Endothelial cell of umbilical vein (primary cell): ENCODE measurements around the gene NAXD. TPM values are rescaled to one million over a fixed set of nuclear protein-coding genes. Genes with fewer than 3 reads are reported as not detected.

Experiments
- BruUV-seq: library from RNA; stranded (reverse); fragments of 400-500 nt; replicated peaks from 2 replicates; lab custom pipeline; 2021; lab: Mats Ljungman, UMichigan
- CTCF ChIA-PET: fragments of 300-600, 350-600 bp; sonication (Branson Sonifier 250); formaldehyde crosslinking; loops from one replicate; lab custom pipeline; 2021; ENCODE audit warnings: antibody characterized with exemption, inconsistent platforms; lab: Charles Lee
- POLR2A ChIA-PET: fragments of 300-600, 350-600 bp; sonication (Branson Sonifier 250); formaldehyde crosslinking; loops from one replicate; lab custom pipeline; 2021; ENCODE audit warnings: antibody characterized with exemption, inconsistent platforms; lab: Charles Lee
- DNase-seq: peaks from one replicate; pipeline ENCODE4 v3.0.0-alpha.2; 2011; ENCODE audit warnings: low read depth, low spot score
- FAIRE-seq: peaks from 2 replicates; lab custom pipeline; 2011; peaks lifted over from hg19 to GRCh38; lab: Jason Lieb, UNC
- H2AFZ ChIP-seq: 2 replicates; pipeline ENCODE4 v1.6.0; 2012; ENCODE audit warnings: low read depth, low read length, control low read depth, inconsistent platforms
- H3K27ac ChIP-seq: 2 replicates; pipeline ENCODE4 v1.5.1; 2011; ENCODE audit warnings: low read depth, mild to moderate bottlenecking, control low read depth, low read length, moderate library complexity; ENCODE audit not compliant: insufficient read depth
- H3K27me3 ChIP-seq, 2 experiments: 2 replicates each; pipeline versions ENCODE4 v1.6.0 to v1.6.1; 2011; ENCODE audit warnings: low read length in 2 of 2, mixed read lengths in 1 of 2; ENCODE audit not compliant: control insufficient read depth in 2 of 2, insufficient read depth in 2 of 2
- H3K36me3 ChIP-seq, 2 experiments: 2 replicates in 1 of 2; 3 replicates in 1 of 2; pipeline ENCODE4 v1.5.1; 2011; ENCODE audit warnings: low read length in 2 of 2, mild to moderate bottlenecking in 1 of 2, moderate library complexity in 1 of 2; ENCODE audit not compliant: control insufficient read depth in 2 of 2, insufficient read depth in 2 of 2; ENCODE audit errors: extremely low read depth in 1 of 2
- H3K4me1 ChIP-seq: 3 replicates; pipeline ENCODE4 v1.5.1; 2011; ENCODE audit warnings: mild to moderate bottlenecking, low read length; ENCODE audit not compliant: control insufficient read depth, insufficient read depth; ENCODE audit errors: extremely low read depth
- H3K4me2 ChIP-seq: 2 replicates; pipeline ENCODE4 v1.6.1; 2011; ENCODE audit warnings: low read length, control low read depth, mixed read lengths; ENCODE audit not compliant: insufficient read depth
- H3K4me3 ChIP-seq, 3 experiments: fragments of 200-600 bp in 1 of 3; sonication (generic), shearing (Covaris generic) in 1 of 3; replicated peaks in 1 of 3; 2 replicates each; pipeline ENCODE4 v1.5.1; 2011 to 2016; ENCODE audit warnings: control low read depth in 3 of 3, low read length in 3 of 3, mild to moderate bottlenecking in 2 of 3, inconsistent platforms in 1 of 3, low read depth in 1 of 3, moderate library complexity in 1 of 3; ENCODE audit not compliant: insufficient read depth in 1 of 3
- H3K79me2 ChIP-seq: 2 replicates; pipeline ENCODE4 v1.6.0; 2012; ENCODE audit warnings: low read length, inconsistent platforms; ENCODE audit not compliant: control insufficient read depth, insufficient read depth
- H3K9ac ChIP-seq: replicated peaks from 2 replicates; pipeline ENCODE3; 2011; ENCODE audit warnings: low read length, control low read depth; ENCODE audit not compliant: insufficient read depth; ENCODE audit errors: extremely low read depth
- H3K9me1 ChIP-seq: replicated peaks from 3 replicates; pipeline ENCODE4 v1.6.0; 2011; ENCODE audit warnings: mild to moderate bottlenecking, low read length; ENCODE audit not compliant: control insufficient read depth, insufficient read depth; ENCODE audit errors: extremely low read depth
- H3K9me3 ChIP-seq: replicated peaks from 2 replicates; pipeline ENCODE4 v1.5.1; 2012; ENCODE audit warnings: low read length, inconsistent platforms; ENCODE audit not compliant: control insufficient read depth, insufficient read depth
- H4K20me1 ChIP-seq: replicated peaks from 2 replicates; pipeline ENCODE3; 2011; ENCODE audit warnings: mild to moderate bottlenecking, low read length; ENCODE audit not compliant: control insufficient read depth, insufficient read depth; ENCODE audit errors: extremely low read depth
- EZH2 ChIP-seq: IDR thresholded peaks from 2 replicates; pipeline ENCODE4 v1.6.1; 2012; ENCODE audit warnings: borderline replicate concordance, low read depth, mild to moderate bottlenecking, moderate library complexity, low read length, inconsistent platforms; ENCODE audit not compliant: severe bottlenecking
- FOS ChIP-seq: IDR thresholded peaks from 2 replicates; pipeline ENCODE4 v1.6.1; 2011; ENCODE audit warnings: mild to moderate bottlenecking, low read length, moderate library complexity, borderline replicate concordance; ENCODE audit not compliant: insufficient read depth
- GATA2 ChIP-seq: IDR thresholded peaks from 2 replicates; pipeline ENCODE4 v1.7.0; 2011; ENCODE audit warnings: low read depth, mild to moderate bottlenecking, moderate library complexity, mixed read lengths, low read length; ENCODE audit not compliant: insufficient read length, insufficient read depth
- JUN ChIP-seq: IDR thresholded peaks from 2 replicates; pipeline ENCODE4 v1.6.1; 2011; ENCODE audit warnings: borderline replicate concordance, low read depth; ENCODE audit not compliant: insufficient read length, insufficient read depth
- MYC ChIP-seq: IDR thresholded peaks from one replicate; pipeline ENCODE4 v1.6.1; 2011; ENCODE audit warnings: mild to moderate bottlenecking, low read depth, low read length
- POLR2A ChIP-seq: IDR thresholded peaks from 2 replicates; pipeline ENCODE4 v1.6.1; 2012; ENCODE audit warnings: low read depth, mild to moderate bottlenecking, control low read depth, low read length
- POLR2AphosphoS5 ChIP-seq: IDR thresholded peaks from 2 replicates; pipeline ENCODE4 v1.6.1; 2012; ENCODE audit warnings: low read depth, mild to moderate bottlenecking, control low read depth, low read length, moderate library complexity; ENCODE audit not compliant: insufficient read depth
- dilution Hi-C: fragments of 300-500 bp; cut with MboI; formaldehyde crosslinking; loops from one replicate; pipeline ENCODE4 v1.15.0; 2019; ENCODE audit warnings: low sequenced_read_pairs; ENCODE audit not compliant: extremely low pct_ligation_motif_present
- intact Hi-C: fragments of 100-400 bp; cut with micrococcal nuclease; formaldehyde crosslinking; loops from one replicate; pipeline ENCODE4 v1.10.0; 2022
- polyA plus RNA-seq, 4 experiments: library from polyadenylated mRNA; depleted of rRNA in 3 of 4; stranded (reverse) in 3 of 4; unstranded in 1 of 4; fragments of >200 nt; gene quantifications; 2 replicates each; pipeline versions ENCODE4 v1.2.1 to v1.2.3, GENCODE V29; 2011 to 2012; ENCODE audit warnings: missing spikeins in 1 of 4
- total RNA-seq: library from RNA; stranded (reverse); gene quantifications from 2 replicates; pipeline ENCODE4 v1.2.3, GENCODE V29; 2021
- TF ChIP-seq, protein P1 (sequence below): IDR thresholded peaks from 2 replicates; pipeline ENCODE4 v1.6.1; 2011; ENCODE audit not compliant: insufficient read depth, insufficient read length

NAXD gene
- total and polyA plus RNA-seq, 2 donors (not counting 3 experiments of a cell fraction or from before 2014, with no cell fraction given): 19.9 to 42.9 TPM

DNA sequence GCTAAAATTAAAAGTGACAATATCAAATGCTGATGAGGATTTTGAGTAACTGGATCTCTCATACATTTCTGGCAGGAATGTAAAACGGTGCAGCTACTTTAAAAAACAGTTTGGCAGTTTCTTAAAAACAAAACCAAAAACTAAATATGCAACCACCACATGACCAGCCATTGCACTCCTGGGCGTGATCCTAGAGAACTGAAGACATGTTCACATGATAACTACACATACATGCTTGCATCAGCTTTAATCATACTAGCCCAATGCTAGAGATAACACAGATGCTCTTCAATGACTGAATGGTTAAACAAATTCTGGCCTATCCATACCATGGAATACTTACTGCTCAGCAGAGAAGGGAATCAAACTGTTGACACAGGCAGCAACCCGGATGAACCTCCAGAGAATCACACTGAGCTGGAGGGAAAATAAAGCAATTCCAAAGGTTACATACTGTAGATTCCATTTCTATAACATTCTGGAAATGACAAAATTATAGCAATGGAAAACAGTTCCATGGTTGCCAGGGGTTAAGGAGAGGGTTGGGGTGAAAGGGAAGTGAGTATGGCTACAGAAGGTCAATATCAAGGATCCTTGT is 25.5 kb upstream of the NAXD start:
- H3K27ac ChIP-seq: no peak overlapping the region
- no peak for FAIRE-seq
- dilution Hi-C loops: no loop called here
- H3K4me2 ChIP-seq: no peak overlapping the region
- H3K36me3 ChIP-seq: no peaks in the 10 kb centered on the region
- H3K4me1 ChIP-seq: no peaks in the 10 kb centered on the region
- no peaks in the 10 kb centered on the region for H3K79me2 ChIP-seq
- H3K27me3 ChIP-seq: peaks cover 4 to 10% of the 10 kb centered on the region in 2 experiments
- no peak overlapping the region for H3K4me3 ChIP-seq
- H3K9ac ChIP-seq: no peak overlapping the region
- BruUV-seq: no TSS peak
- no peaks in the 10 kb centered on the region for H3K9me3 ChIP-seq
- TF ChIP-seq FOS (no peak), POLR2A (no peak), EZH2 (no peak), JUN (no peak), MYC (no peak), GATA2 (no peak), POLR2AphosphoS5 (no peak)
- TF ChIP-seq, protein P1, sequence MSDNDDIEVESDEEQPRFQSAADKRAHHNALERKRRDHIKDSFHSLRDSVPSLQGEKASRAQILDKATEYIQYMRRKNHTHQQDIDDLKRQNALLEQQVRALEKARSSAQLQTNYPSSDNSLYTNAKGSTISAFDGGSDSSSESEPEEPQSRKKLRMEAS: no peak
- intact Hi-C loops: loop anchor here (5.0 kb wide), 1 partner anchor 327 kb away; the partner anchor contains the start of gene ANKRD10
- POLR2A ChIA-PET: no interaction called here
- H3K9me1 ChIP-seq: no peaks in the 10 kb centered on the region
- H2AFZ ChIP-seq: no peak overlapping the region
- CTCF ChIA-PET: no interaction called here
- no peaks in the 10 kb centered on the region for H4K20me1 ChIP-seq
- no peak for DNase-seq
